Embryonic facial prominence (tissue), 1 donor: ENCODE results near the gene GRB7.
"Not testable (repeated sequence)": the region's sequence is repeated elsewhere in the genome, so short reads cannot be mapped to it uniquely, and the experiment has no call there.

Experiments
- DNase-seq: peaks from one replicate; pipeline ENCODE4 v3.0.0-alpha.2; 2016; ENCODE audit errors: extremely low spot score

The GRB7 gene

GRCh38 chr17:39737760-39738567 is at the start of gene GRB7:
TSS of gene GRB7 (plus strand) at chr17:39737938. CDS start at chr17:39742302, 4,364 bp downstream.
- DNase-seq, result no peak

GRCh38 chr17:39688475-39688835 is 49.3 kb upstream of the GRB7 start:
- DNase-seq, result no peak

GRCh38 chr17:39688945-39689344 is 48.8 kb upstream of the GRB7 start:
- no peak for DNase-seq

- DNase-seq, result no peak
Observed at GRCh38 chr17:39694593-39694992, 43.1 kb upstream of the GRB7 start.

- DNase-seq, result no peak
Observed at GRCh38 chr17:39695089-39695474, 42.7 kb upstream of the GRB7 start.

- no peak for DNase-seq
Observed at GRCh38 chr17:39696731-39697130, 41.0 kb upstream of the GRB7 start.

- DNase-seq, result no peak
Observed at GRCh38 chr17:39697961-39698360, 39.8 kb upstream of the GRB7 start.

- DNase-seq, result not testable (repeated sequence)
Observed at GRCh38 chr17:39699157-39699817, 38.5 kb upstream of the GRB7 start.

- DNase-seq, result peak; percentile 78
Observed at GRCh38 chr17:39699818-39700147, 38.0 kb upstream of the GRB7 start, which contains the start of gene ERBB2. TSS of gene ERBB2 (plus strand) at chr17:39700064. CDS start at chr17:39700239, 175 bp downstream.

GRCh38 chr17:39700148-39700987 is 37.4 kb upstream of the GRB7 start:
- DNase-seq, result peak; percentile 67

GRCh38 chr17:39701012-39701783 is 36.5 kb upstream of the GRB7 start:
- DNase-seq, result no peak

GRCh38 chr17:39701784-39702422 is 35.8 kb upstream of the GRB7 start:
- DNase-seq, result no peak

- DNase-seq, result no peak
Observed at GRCh38 chr17:39702901-39703893, 34.5 kb upstream of the GRB7 start.

- DNase-seq, result no peak
Observed at GRCh38 chr17:39703913-39704312, 33.8 kb upstream of the GRB7 start.

GRCh38 chr17:39704821-39705551 is 32.8 kb upstream of the GRB7 start:
- no peak for DNase-seq

GRCh38 chr17:39705786-39706348 is 31.9 kb upstream of the GRB7 start:
- DNase-seq, result no peak

- no peak for DNase-seq
Observed at GRCh38 chr17:39706383-39706782, 31.4 kb upstream of the GRB7 start.

GRCh38 chr17:39706921-39707337 is 30.8 kb upstream of the GRB7 start:
- DNase-seq, result no peak
